Hepatic stellate cell (primary cell): Measurements from ENCODE around the gene DLX4.

Experiments
- DNase-seq: peaks from one replicate; pipeline ENCODE4 v3.0.0; 2011; ENCODE audit warnings: low spot score

The DLX4 gene

GRCh38 chr17:49987290-49987585 is 18.2 kb downstream of the DLX4 start:
- DNase-seq, result no peak

- DNase-seq, result no peak
These were observed 18.9 kb downstream of the DLX4 start for GRCh38 chr17:49987681-49988441.

- DNase-seq, result no peak
These were observed 20.5 kb downstream of the DLX4 start for GRCh38 chr17:49989518-49989880.

GRCh38 chr17:49990331-49990730 is 21.3 kb downstream of the DLX4 start:
- DNase-seq, result no peak

- DNase-seq, result peak; percentile 1
These were observed 21.9 kb downstream of the DLX4 start for GRCh38 chr17:49990921-49991320.

DNA sequence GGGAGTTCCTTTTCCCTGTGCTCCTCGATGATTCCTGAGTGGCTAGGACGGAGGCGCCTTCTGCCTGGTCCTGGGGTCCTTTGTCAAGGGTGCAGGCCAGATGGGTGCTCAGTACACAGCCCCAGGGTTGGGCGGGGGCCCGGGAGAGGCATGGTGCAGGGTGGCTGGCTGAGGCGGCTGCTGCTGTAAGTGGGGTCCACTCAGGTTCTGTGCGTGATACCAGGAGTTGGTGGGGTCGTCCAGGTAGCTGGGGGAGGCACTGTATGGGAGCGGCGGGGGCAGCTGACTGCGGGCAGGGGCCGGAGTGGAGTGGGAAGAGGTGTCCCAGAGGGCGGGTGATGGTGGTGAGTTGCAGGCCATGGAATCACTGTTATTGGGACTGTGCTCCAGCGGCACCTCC is 22.4 kb downstream of the DLX4 start:
- DNase-seq, result peak; percentile 1

DNA sequence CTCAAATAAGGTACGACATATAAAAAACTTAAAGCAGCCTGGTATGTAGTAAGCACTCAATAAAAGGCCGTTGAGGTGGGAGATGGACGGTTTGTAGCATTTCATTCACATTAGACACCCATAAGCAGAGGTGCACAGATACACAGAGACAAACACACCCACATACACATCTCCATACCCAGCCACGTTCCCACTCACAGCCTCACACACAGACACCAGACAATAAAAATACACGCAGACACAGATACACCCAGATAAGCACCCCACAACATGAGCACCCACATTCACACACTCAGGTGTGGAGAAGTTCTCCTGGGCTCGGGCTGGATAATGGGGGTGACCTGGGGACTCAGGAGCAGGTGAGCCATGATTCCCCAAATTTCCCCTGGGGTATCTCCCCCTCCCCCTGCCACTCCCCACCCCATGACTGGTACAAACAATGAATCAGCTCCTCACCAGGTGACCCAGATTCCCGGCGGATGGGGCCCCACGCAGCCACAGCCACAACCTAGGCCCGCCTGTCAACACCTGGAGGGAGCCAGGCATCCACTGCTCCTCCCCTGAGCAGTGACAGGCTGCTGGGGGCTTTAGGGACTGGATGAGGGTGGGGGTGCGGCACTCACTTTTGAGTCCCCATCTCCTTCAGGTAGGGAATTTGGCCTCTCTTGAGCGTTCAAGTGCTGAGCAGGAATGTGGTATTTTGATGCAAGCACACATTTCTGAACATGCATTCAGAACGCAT is 23.4 kb downstream of the DLX4 start:
- no peak for DNase-seq

DNA sequence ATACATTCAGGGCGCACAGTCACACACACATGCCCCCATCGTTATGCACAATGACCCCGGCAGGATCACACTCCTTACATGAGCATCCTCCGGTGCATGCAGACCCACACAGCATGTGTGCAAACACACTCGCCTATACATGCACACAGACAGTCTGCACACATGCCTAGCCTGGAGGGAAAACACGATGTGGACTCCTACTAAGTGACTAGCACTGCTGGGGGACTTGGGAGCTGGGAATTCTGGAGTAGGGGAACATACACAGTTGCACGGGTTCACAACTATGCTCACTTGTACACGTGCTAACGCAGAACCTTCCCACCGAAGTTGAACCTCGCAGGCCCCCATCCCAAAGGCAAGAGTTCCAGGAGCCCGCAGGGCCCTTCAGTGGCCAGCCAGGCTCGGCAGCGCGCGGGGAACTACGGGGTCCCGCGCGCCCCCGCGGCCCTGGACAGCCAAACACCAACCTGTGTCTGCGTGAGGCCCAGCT is 24.0 kb downstream of the DLX4 start:
- DNase-seq, result peak; percentile 4

DNA sequence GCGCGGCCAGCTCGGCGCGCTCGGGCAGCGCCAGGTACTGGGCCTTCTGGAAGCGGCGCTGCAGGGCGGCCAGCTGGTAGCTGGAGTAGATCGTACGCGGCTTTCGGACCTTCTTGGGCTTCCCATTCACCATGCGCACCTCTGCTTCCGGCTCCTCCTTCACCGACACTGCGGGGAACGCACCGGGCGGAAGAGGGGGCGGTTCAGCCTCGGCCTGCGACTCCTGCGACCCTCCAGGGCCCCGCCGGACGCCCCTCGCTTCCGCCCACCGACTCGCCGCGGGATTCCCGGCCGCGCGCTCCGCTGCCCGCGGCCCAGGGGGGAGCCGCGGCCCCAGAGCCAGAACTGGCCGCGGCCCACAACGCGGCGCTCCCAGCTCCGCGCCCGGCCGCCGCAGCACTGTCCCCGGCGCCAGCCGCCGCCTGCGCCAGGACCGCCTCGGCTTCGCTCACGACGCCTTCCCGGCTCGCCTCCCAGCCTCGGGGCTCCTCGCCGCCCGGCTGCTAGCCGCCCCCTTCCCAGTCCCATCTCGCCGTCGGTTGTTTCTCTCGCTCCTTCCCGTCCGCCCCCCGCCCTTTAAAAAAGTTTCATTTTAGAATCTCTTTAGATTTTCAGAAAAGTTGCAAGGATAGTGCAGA is 24.6 kb downstream of the DLX4 start:
- DNase-seq, result peak; percentile 24

GRCh38 chr17:49994085-49995054 is 25.4 kb downstream of the DLX4 start:
- peak; percentile 5 for DNase-seq

- peak; percentile 88 for DNase-seq
These were observed 26.2 kb downstream of the DLX4 start, which contains the start of gene DLX3 for GRCh38 chr17:49995055-49995738. Gene DLX3, minus strand, starts transcription at chr17:49995224. Its CDS starts 226 bp downstream, at chr17:49994998.

- peak; percentile 2 for DNase-seq
These were observed 27.1 kb downstream of the DLX4 start for GRCh38 chr17:49996121-49996494.

DNA sequence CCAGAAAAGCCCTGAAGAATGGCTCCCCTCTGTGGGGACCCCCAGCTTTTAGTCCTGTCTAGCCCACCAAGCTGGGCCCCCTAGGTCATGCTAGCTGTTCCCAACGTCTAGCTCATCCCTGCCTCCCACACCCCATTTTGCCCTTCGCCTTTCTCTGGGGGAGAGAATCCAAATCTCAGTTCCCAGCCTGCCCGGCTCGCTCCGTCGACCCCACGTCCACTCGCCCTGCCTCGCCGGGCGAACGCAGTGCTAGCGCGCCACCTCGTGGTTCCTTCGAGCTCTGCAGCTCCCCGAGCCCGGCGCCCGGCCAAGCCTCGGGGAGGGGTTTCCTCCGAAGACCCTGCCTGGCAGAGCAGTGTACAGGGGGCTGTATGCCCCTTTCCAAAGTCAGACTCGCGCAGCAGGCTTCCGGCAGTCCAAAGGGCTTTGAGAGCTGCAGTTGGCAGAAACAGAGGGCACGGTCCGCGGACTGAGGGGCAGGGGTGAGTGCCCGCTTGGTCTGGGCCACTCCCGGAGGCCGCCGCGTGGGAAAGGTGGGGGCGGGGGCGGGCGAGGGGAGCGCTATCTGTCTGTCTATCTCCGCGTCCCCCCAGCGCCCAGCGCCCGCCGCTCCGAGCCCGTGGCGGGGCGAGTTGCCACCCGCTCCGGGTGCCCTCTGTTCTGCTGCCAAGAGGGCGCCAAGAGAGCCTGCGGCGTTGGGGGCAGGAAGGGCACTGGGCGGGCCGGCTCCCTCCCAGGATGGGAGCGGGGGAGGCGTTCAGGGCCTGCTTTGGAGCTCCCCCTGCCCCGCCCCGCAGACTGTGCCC is 27.7 kb downstream of the DLX4 start:
- peak; percentile 76 for DNase-seq

GRCh38 chr17:49997301-49997650 is 28.3 kb downstream of the DLX4 start:
- peak; percentile 11 for DNase-seq

- peak; percentile 83 for DNase-seq
These were observed 29.0 kb downstream of the DLX4 start for GRCh38 chr17:49997773-49998703.

- no peak for DNase-seq
These were observed 30.0 kb downstream of the DLX4 start for GRCh38 chr17:49998836-49999511.

DNA sequence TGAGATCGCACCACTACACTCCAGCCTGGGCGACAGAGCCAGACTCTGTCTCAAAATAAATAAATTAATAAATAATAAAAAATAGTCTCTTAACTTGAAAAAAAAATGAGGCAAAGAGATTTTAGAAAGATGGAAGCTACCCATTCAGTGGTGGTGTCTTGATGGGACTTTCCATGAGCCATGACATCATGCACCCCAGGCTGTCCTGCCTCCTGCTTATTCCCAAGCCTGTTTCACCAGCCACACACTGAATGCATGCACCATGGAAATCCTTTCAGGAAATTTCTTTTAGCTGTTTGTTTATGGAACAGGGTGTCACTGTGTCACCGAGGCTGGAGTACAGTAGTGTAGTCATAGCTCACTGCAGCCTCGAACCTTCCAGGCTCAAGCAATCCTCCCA is 34.9 kb downstream of the DLX4 start:
- DNase-seq, result no peak

GRCh38 chr17:50009282-50009681 is 40.3 kb downstream of the DLX4 start:
- DNase-seq, result no peak

DNA sequence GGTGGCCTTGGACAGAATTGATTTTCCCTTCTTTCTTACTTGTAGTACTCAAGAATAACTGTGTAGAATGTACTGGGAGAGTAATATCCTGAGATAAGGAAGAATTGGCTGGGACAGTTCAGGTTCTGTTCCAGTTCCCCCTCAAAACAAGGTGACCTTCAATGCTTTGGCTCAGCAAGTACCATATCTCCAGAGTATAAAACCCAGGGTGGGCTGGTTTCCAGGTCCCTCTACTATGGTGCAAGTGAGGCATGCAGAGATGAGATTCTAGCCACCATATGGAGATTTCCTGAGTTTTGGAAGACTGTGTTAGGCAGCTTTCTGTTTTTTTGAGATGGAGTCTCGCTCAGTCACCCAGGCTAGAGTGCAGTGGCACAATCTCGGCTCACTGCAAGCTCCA is 44.1 kb downstream of the DLX4 start:
- DNase-seq, result no peak
